Muscle layer of colon (tissue), 2 donors: ENCODE measurements around the gene SPP1.

Source experiments
- H3K27ac ChIP-seq: one replicate; pipeline ENCODE4 v1.7.0; 2013; ENCODE audit warnings: low read depth, mild to moderate bottlenecking, low read length, moderate library complexity
- H3K27me3 ChIP-seq, 2 donors: one replicate each; pipeline ENCODE4 v1.7.0; 2013; ENCODE audit warnings: low read length in 2 of 2, mild to moderate bottlenecking in 2 of 2; ENCODE audit not compliant: insufficient read depth in 2 of 2, control insufficient read depth in 1 of 2
- H3K36me3 ChIP-seq: one replicate; pipeline ENCODE4 v1.7.0; 2013; ENCODE audit warnings: mild to moderate bottlenecking, low read length; ENCODE audit not compliant: insufficient read depth
- H3K4me1 ChIP-seq: one replicate; pipeline ENCODE4 v1.7.0; 2013; ENCODE audit warnings: mild to moderate bottlenecking, low read length; ENCODE audit not compliant: insufficient read depth
- H3K4me3 ChIP-seq, 2 donors: one replicate each; pipeline ENCODE4 v1.7.0; 2013; ENCODE audit warnings: low read length in 2 of 2, low read depth in 1 of 2, mild to moderate bottlenecking in 1 of 2, moderate library complexity in 1 of 2
- H3K9ac ChIP-seq: one replicate; pipeline ENCODE4 v1.7.0; 2013; ENCODE audit warnings: low read length
- H3K9me3 ChIP-seq: one replicate; pipeline ENCODE4 v1.7.0; 2013; ENCODE audit warnings: mild to moderate bottlenecking, low read length
- donor health status: abdominal sarcoma.
- donor health status: Adenocarcinoma of cecum.

Gene SPP1

GRCh38 chr4:88001871-88002270 is 26.4 kb downstream of the SPP1 start:
- no peak overlapping the region for H3K9ac ChIP-seq
- no peak overlapping the region for H3K27ac ChIP-seq
- H3K4me3 ChIP-seq, result no peak overlapping the region
- H3K36me3 ChIP-seq, result no peaks in the 10 kb centered on the region
- no peaks in the 10 kb centered on the region for H3K9me3 ChIP-seq
- no peaks in the 10 kb centered on the region for H3K27me3 ChIP-seq
- H3K4me1 ChIP-seq, result peaks cover 14% of the 10 kb centered on the region

- Histone ChIP-seq H3K4me3 (no peak overlapping the region), H3K9me3 (no peaks in the 10 kb centered on the region), H3K27ac (no peak overlapping the region), H3K4me1 (peaks cover 16% of the 10 kb centered on the region), H3K36me3 (no peaks in the 10 kb centered on the region), H3K27me3 (no peaks in the 10 kb centered on the region), H3K9ac (no peak overlapping the region)
These were observed 27.3 kb downstream of the SPP1 start for GRCh38 chr4:88002786-88003185.

- no peak overlapping the region for H3K4me3 ChIP-seq
- no peaks in the 10 kb centered on the region for H3K27me3 ChIP-seq
- no peaks in the 10 kb centered on the region for H3K36me3 ChIP-seq
- no peaks in the 10 kb centered on the region for H3K9me3 ChIP-seq
- H3K9ac ChIP-seq, result no peak overlapping the region
- no peak overlapping the region for H3K27ac ChIP-seq
- peaks cover 16% of the 10 kb centered on the region for H3K4me1 ChIP-seq
These were observed 27.7 kb downstream of the SPP1 start for GRCh38 chr4:88003261-88003660.

- H3K9ac ChIP-seq, result no peak overlapping the region
- H3K9me3 ChIP-seq, result no peaks in the 10 kb centered on the region
- H3K27me3 ChIP-seq, result no peaks in the 10 kb centered on the region
- no peak overlapping the region for H3K27ac ChIP-seq
- no peak overlapping the region for H3K4me3 ChIP-seq
- H3K4me1 ChIP-seq, result peaks cover 24% of the 10 kb centered on the region
- no peaks in the 10 kb centered on the region for H3K36me3 ChIP-seq
These were observed 29.6 kb downstream of the SPP1 start for GRCh38 chr4:88005076-88005475.

GRCh38 chr4:88005946-88006345 is 30.4 kb downstream of the SPP1 start:
- no peak overlapping the region for H3K9ac ChIP-seq
- no peaks in the 10 kb centered on the region for H3K36me3 ChIP-seq
- H3K4me1 ChIP-seq, result peaks cover 32% of the 10 kb centered on the region
- no peak overlapping the region for H3K27ac ChIP-seq
- no peaks in the 10 kb centered on the region for H3K9me3 ChIP-seq
- H3K27me3 ChIP-seq, result no peaks in the 10 kb centered on the region
- no peak overlapping the region for H3K4me3 ChIP-seq

GRCh38 chr4:88006956-88007303 is 31.4 kb downstream of the SPP1 start:
- Histone ChIP-seq H3K4me3 (peak overlapping the region; percentile 60 to 66), H3K27me3 (no peaks in the 10 kb centered on the region), H3K9me3 (no peaks in the 10 kb centered on the region), H3K4me1 (peaks cover 41% of the 10 kb centered on the region), H3K27ac (peak overlapping the region; percentile 70), H3K9ac (no peak overlapping the region), H3K36me3 (no peaks in the 10 kb centered on the region)

GRCh38 chr4:88007304-88008121 is 32.0 kb downstream of the SPP1 start, which contains the start of gene PKD2:
PKD2 (plus strand) TSS chr4:88007635; CDS start chr4:88007734, 99 bp downstream.
- H3K27ac ChIP-seq, result peak within 1 kb of the TSS; percentile 75
- H3K36me3 ChIP-seq, result no peaks in the 10 kb centered on the region
- peak within 1 kb of the TSS; percentile 72 for H3K9ac ChIP-seq
- H3K4me1 ChIP-seq, result peaks cover 47% of the 10 kb centered on the region
- peak within 1 kb of the TSS; percentile 66 to 79 for H3K4me3 ChIP-seq
- no peaks in the 10 kb centered on the region for H3K27me3 ChIP-seq
- no peaks in the 10 kb centered on the region for H3K9me3 ChIP-seq

GRCh38 chr4:88008122-88008742 is 32.7 kb downstream of the SPP1 start:
- Histone ChIP-seq H3K27me3 (no peaks in the 10 kb centered on the region), H3K27ac (peak overlapping the region; percentile 75), H3K36me3 (no peaks in the 10 kb centered on the region), H3K4me1 (peaks cover 54% of the 10 kb centered on the region), H3K9ac (peak overlapping the region; percentile 72), H3K4me3 (peak overlapping the region; percentile 66 to 79), H3K9me3 (no peaks in the 10 kb centered on the region)

GRCh38 chr4:88008743-88009171 is 33.2 kb downstream of the SPP1 start:
- H3K4me3 ChIP-seq, result peak overlapping the region; percentile 66 to 79
- peak overlapping the region; percentile 12 for H3K27ac ChIP-seq
- H3K27me3 ChIP-seq, result no peaks in the 10 kb centered on the region
- H3K9me3 ChIP-seq, result no peaks in the 10 kb centered on the region
- H3K9ac ChIP-seq, result peak overlapping the region; percentile 72
- no peaks in the 10 kb centered on the region for H3K36me3 ChIP-seq
- peaks cover 59% of the 10 kb centered on the region for H3K4me1 ChIP-seq

GRCh38 chr4:88009871-88010270 is 34.4 kb downstream of the SPP1 start:
- no peaks in the 10 kb centered on the region for H3K9me3 ChIP-seq
- H3K4me1 ChIP-seq, result peaks cover 67% of the 10 kb centered on the region
- H3K27me3 ChIP-seq, result no peaks in the 10 kb centered on the region
- H3K4me3 ChIP-seq, result no peak overlapping the region
- no peak overlapping the region for H3K9ac ChIP-seq
- H3K27ac ChIP-seq, result peak overlapping the region; percentile 5
- no peaks in the 10 kb centered on the region for H3K36me3 ChIP-seq

- Histone ChIP-seq H3K4me1 (peaks cover 67% of the 10 kb centered on the region), H3K27me3 (no peaks in the 10 kb centered on the region), H3K4me3 (no peak overlapping the region), H3K9ac (peak overlapping the region; percentile 41), H3K9me3 (no peaks in the 10 kb centered on the region), H3K36me3 (no peaks in the 10 kb centered on the region), H3K27ac (peak overlapping the region; percentile 5)
These were observed 35.5 kb downstream of the SPP1 start for GRCh38 chr4:88010966-88011365.
